ENCODE measurements around the gene ZBED5. TPM values are rescaled to one million over a fixed set of nuclear protein-coding genes. Genes with fewer than 3 reads are reported as not detected.

Gene ZBED5
- total and polyA plus RNA-seq, 9 of the 15 experiments (the other 6 are each of a cell fraction or from before 2014, with no cell fraction given): 12.4 to 70.7 (median 26.8) TPM

- TF ChIP-seq GABPB1 (CRISPR knock-in tag; IDR thresholded peaks at IDR 0.05): no peak
Measured at GRCh38 chr11:10856689-10857458, 979 bp downstream of the ZBED5 start (continued).

GRCh38 chr11:10855295-10855694, 2.6 kb downstream of the ZBED5 start:
- Histone ChIP-seq H2AFZ (ENCODE audit: low read depth, low read length) (no peak overlapping the region), H3K4me2 (ENCODE audit: insufficient read depth, low read length) (no peak overlapping the region), H3K36me3 (ENCODE audit: control insufficient read depth, insufficient read depth, low read length) (peaks cover 45% of the 10 kb centered on the region), H3K27me3 (ENCODE audit: control insufficient read depth in 2 of 2, insufficient read depth in 2 of 2, low read length in 2 of 2) (no peaks in the 10 kb centered on the region), H3K4me1 (replicated peaks in 1 of 2; ENCODE audit: control insufficient read depth in 2 of 2, insufficient read depth in 2 of 2, low read length in 2 of 2) (peaks cover 0 to 11% of the 10 kb centered on the region in 2 experiments; a peak in 3 of 5 replicates), H4K20me1 (replicated peaks; ENCODE audit: control insufficient read depth, insufficient read depth, low read length) (no peaks in the 10 kb centered on the region), H3K79me2 (ENCODE audit: control insufficient read depth, insufficient read depth, low read length) (peaks cover 46% of the 10 kb centered on the region), H3K9me1 (ENCODE audit: control insufficient read depth, insufficient read depth, low read length) (peaks cover 3% of the 10 kb centered on the region), H3K9me3 (replicated peaks; ENCODE audit: control insufficient read depth, insufficient read depth, low read depth, low read length) (no peaks in the 10 kb centered on the region), H3K27ac (ENCODE audit: extremely low read depth, low read depth, low read length) (no peak overlapping the region), H3K9ac (ENCODE audit: insufficient read depth in 1 of 2, low read depth in 2 of 2, low read length in 2 of 2) (no peak overlapping the region), H3K4me3 (no peak overlapping the region)
- no peak for ATAC-seq
- CTCF ChIA-PET (ENCODE audit: low intra/inter-chr PET ratio): interaction anchor here (0.6 kb wide), 1 partner anchor 50 kb away, joined by 4 read pairs; no protein-coding TSS in a partner anchor
- POLR2A ChIA-PET: interaction anchor here (0.7 kb wide), 1 partner anchor 19 kb away, joined by 5 read pairs; no protein-coding TSS in a partner anchor
- 90% methylated on average over 2 of the region's 2 CpGs for WGBS (ENCODE audit: insufficient coverage, low coverage, missing lambda C conversion rate)
- intact Hi-C loops (cut with micrococcal nuclease): loop anchor here (5.0 kb wide), 1 partner anchor 67 kb away; no protein-coding TSS in a partner anchor
- in situ Hi-C loops (cut with MboI): no loop called here
- FAIRE-seq: no peak
- DNase-seq (ENCODE audit: extremely low read depth in 1 of 4, low spot score in 3 of 4): no peak
- BruUV-seq (replicated peaks): no TSS peak
- TF ChIP-seq PBX2 (CRISPR knock-in tag; IDR thresholded peaks at IDR 0.05; ENCODE audit: low read depth): no peak
- 0 out of 2 replicates have a peak, but pooled peaks have one; percentile 19 for TF ChIP-seq PBX2 (tag; conservative IDR thresholded peaks at IDR 0.05; ENCODE audit: low read depth)
- peak; percentile 85 for TF ChIP-seq ZBTB40 (IDR thresholded peaks at IDR 0.05)
- TF ChIP-seq ZBTB40 (CRISPR knock-in tag; IDR thresholded peaks at IDR 0.05): peak; percentile 70; the same call in 1 of the 2 replicates
- peak; percentile 69 for TF ChIP-seq CEBPB (tag; IDR thresholded peaks at IDR 0.05)
- no peak for TF ChIP-seq PHTF2 (CRISPR knock-in tag; IDR thresholded peaks at IDR 0.05)
- TF ChIP-seq ATF1 (CRISPR knock-in tag; IDR thresholded peaks at IDR 0.05): no peak
- TF ChIP-seq ATF1 (tag; IDR thresholded peaks at IDR 0.05): no peak
